SK-N-SH treated with all-trans-retinoic acid at 6 μM for 48 hours (cell line): Measurements from ENCODE around the gene DUSP16.

ENCODE experiments used
- ATAC-seq: fragments of 200-7000 bp; cut with Tn5 transposase; 3 replicates; pipeline ENCODE4 v1.9.1; 2020; ENCODE audit warnings: mild to moderate bottlenecking, moderate library complexity
- ARNTL ChIP-seq: fragments of 450-650 bp; formaldehyde crosslinking; IDR thresholded peaks from 2 replicates; pipeline ENCODE4 v1.5.0; 2020; ENCODE audit warnings: low read depth, mild to moderate bottlenecking, moderate library complexity, borderline replicate concordance
- BACH2 ChIP-seq: fragments of 250-450 bp; sonication (Bioruptor Pico); IDR thresholded peaks from 2 replicates; pipeline ENCODE4 v1.9.0; 2021; ENCODE audit warnings: mild to moderate bottlenecking, borderline replicate concordance
- CREB5 ChIP-seq: fragments of 250-450 bp; sonication (Bioruptor Pico); IDR thresholded peaks from 2 replicates; pipeline ENCODE4 v1.5.1; 2020; ENCODE audit warnings: low read depth, mild to moderate bottlenecking, moderate library complexity
- CSDC2 ChIP-seq: fragments of 250-450 bp; sonication (Bioruptor Pico); IDR thresholded peaks from 2 replicates; pipeline ENCODE4 v1.5.0; 2020; ENCODE audit warnings: mild to moderate bottlenecking, moderate library complexity
- CSRNP3 ChIP-seq: fragments of 250-450 bp; sonication (Bioruptor Pico); IDR thresholded peaks from 2 replicates; pipeline ENCODE4 v1.5.1; 2021; ENCODE audit warnings: mild to moderate bottlenecking, moderate library complexity
- ESRRG ChIP-seq: fragments of 250-450 bp; sonication (Bioruptor Pico); IDR thresholded peaks from 2 replicates; pipeline ENCODE4 v1.6.1; 2021; ENCODE audit warnings: mild to moderate bottlenecking
- GLIS3 ChIP-seq: fragments of 250-450 bp; sonication (Bioruptor Pico); IDR thresholded peaks from 2 replicates; pipeline ENCODE4 v1.5.0; 2020; ENCODE audit warnings: mild to moderate bottlenecking, moderate library complexity
- ISL1 ChIP-seq: fragments of 250-450 bp; sonication (Bioruptor Pico); IDR thresholded peaks from 2 replicates; pipeline ENCODE4 v2.1.2; 2022; ENCODE audit warnings: mild to moderate bottlenecking, moderate library complexity
- OSR1 ChIP-seq: fragments of 250-450 bp; sonication (Bioruptor Pico); IDR thresholded peaks from 2 replicates; pipeline ENCODE4 v1.8.0; 2022; ENCODE audit warnings: moderate library complexity, mild to moderate bottlenecking, inconsistent platforms
- PATZ1 ChIP-seq: fragments of 250-450 bp; sonication (Bioruptor Pico); IDR thresholded peaks from 2 replicates; pipeline ENCODE4 v1.8.0; 2020; ENCODE audit warnings: mild to moderate bottlenecking, moderate library complexity, borderline replicate concordance
- POU6F1 ChIP-seq: fragments of 250-450 bp; sonication (Bioruptor Pico); IDR thresholded peaks from 2 replicates; pipeline ENCODE4 v1.8.0; 2021; ENCODE audit warnings: low read depth, mild to moderate bottlenecking, moderate library complexity, borderline replicate concordance
- PPARA ChIP-seq: fragments of 250-450 bp; sonication (Bioruptor Pico); IDR thresholded peaks from 2 replicates; pipeline ENCODE4 v1.5.0; 2020; ENCODE audit warnings: mild to moderate bottlenecking, borderline replicate concordance
- RARB ChIP-seq: fragments of 250-450 bp; sonication (Bioruptor Pico); IDR thresholded peaks from 2 replicates; pipeline ENCODE4 v1.8.0; 2021; ENCODE audit warnings: mild to moderate bottlenecking, moderate library complexity
- SNAI2 ChIP-seq: fragments of 250-450 bp; sonication (Bioruptor Pico); IDR thresholded peaks from 2 replicates; pipeline ENCODE4 v1.5.0; 2020; ENCODE audit warnings: mild to moderate bottlenecking, moderate library complexity
- TCF4 ChIP-seq: fragments of 250-450 bp; sonication (Bioruptor Pico); IDR thresholded peaks from 2 replicates; pipeline ENCODE4 v1.8.0; 2021; ENCODE audit warnings: mild to moderate bottlenecking, moderate library complexity, borderline replicate concordance
- TOX ChIP-seq: fragments of 250-450 bp; sonication (Bioruptor Pico); IDR thresholded peaks from 2 replicates; pipeline ENCODE4 v1.8.0; 2021; ENCODE audit warnings: mild to moderate bottlenecking, moderate library complexity, borderline replicate concordance
- TSHZ2 ChIP-seq: fragments of 250-450 bp; sonication (Bioruptor Pico); IDR thresholded peaks from 2 replicates; pipeline ENCODE4 v1.5.0; 2020; ENCODE audit warnings: mild to moderate bottlenecking, moderate library complexity
- ZC3H10 ChIP-seq: fragments of 250-450 bp; sonication (Bioruptor Pico); IDR thresholded peaks from 2 replicates; pipeline ENCODE4 v1.5.1; 2021; ENCODE audit warnings: mild to moderate bottlenecking, moderate library complexity
- ZFP3 ChIP-seq: fragments of 250-450 bp; sonication (Bioruptor Pico); IDR thresholded peaks from 2 replicates; pipeline ENCODE4 v1.5.0; 2020; ENCODE audit warnings: mild to moderate bottlenecking, moderate library complexity
- ZFP30 ChIP-seq: fragments of 450-650 bp; formaldehyde crosslinking; IDR thresholded peaks from 2 replicates; pipeline ENCODE4 v1.5.0; 2022; ENCODE audit warnings: mild to moderate bottlenecking, moderate library complexity
- ZNF565 ChIP-seq: fragments of 450-650 bp; formaldehyde crosslinking; conservative IDR thresholded peaks from 2 replicates; pipeline ENCODE4 v1.5.0; 2020; ENCODE audit warnings: low read depth, mild to moderate bottlenecking, moderate library complexity
- ZNF70 ChIP-seq: fragments of 450-650 bp; formaldehyde crosslinking; IDR thresholded peaks from 2 replicates; pipeline ENCODE4 v1.5.0; 2020; ENCODE audit warnings: mild to moderate bottlenecking, moderate library complexity
- ZNF8 ChIP-seq: fragments of 450-650 bp; formaldehyde crosslinking; IDR thresholded peaks from 2 replicates; pipeline ENCODE4 v1.5.0; 2020; ENCODE audit warnings: mild to moderate bottlenecking, moderate library complexity

Gene DUSP16

GRCh38 chr12:12600659-12601058, 38.0 kb upstream of the DUSP16 start:
- no peak for ATAC-seq
- TF ChIP-seq CSRNP3 (no peak), ARNTL (CRISPR knock-in tag) (no peak), GLIS3 (no peak), CSDC2 (no peak), BACH2 (no peak), ISL1 (CRISPR knock-in tag) (no peak), CREB5 (CRISPR knock-in tag) (no peak), ZFP30 (CRISPR knock-in tag) (no peak), PPARA (CRISPR knock-in tag) (no peak), TCF4 (CRISPR knock-in tag) (no peak)

GRCh38 chr12:12599750-12600643, 37.3 kb upstream of the DUSP16 start:
- peak; percentile 22; the same call in 2 of the 3 replicates for ATAC-seq
- peak; percentile 98 for TF ChIP-seq ISL1 (CRISPR knock-in tag)
- no peak for TF ChIP-seq TOX (CRISPR knock-in tag)
- peak; percentile 69 for TF ChIP-seq TCF4 (CRISPR knock-in tag)
- no peak for TF ChIP-seq PATZ1 (CRISPR knock-in tag)
- peak; percentile 59; the same call in 1 of the 2 replicates for TF ChIP-seq CREB5 (CRISPR knock-in tag)
- no peak for TF ChIP-seq BACH2
- 0 out of 2 replicates have a peak, but pooled peaks have one; percentile 13 for TF ChIP-seq ESRRG (CRISPR knock-in tag)
- TF ChIP-seq ZNF565 (CRISPR knock-in tag) = no peak
- TF ChIP-seq ZFP30 (CRISPR knock-in tag) = no peak
- TF ChIP-seq ARNTL (CRISPR knock-in tag) = no peak
- peak; percentile 89 for TF ChIP-seq TSHZ2
- peak; percentile 48; the same call in 1 of the 2 replicates for TF ChIP-seq ZFP3 (CRISPR knock-in tag)
- TF ChIP-seq ZC3H10 (CRISPR knock-in tag) = no peak
- TF ChIP-seq ZNF70 (CRISPR knock-in tag) = no peak
- no peak for TF ChIP-seq CSRNP3
- TF ChIP-seq SNAI2 = peak; percentile 98
- TF ChIP-seq RARB (CRISPR knock-in tag) = no peak
- no peak for TF ChIP-seq ZNF8 (CRISPR knock-in tag)
- TF ChIP-seq OSR1 (CRISPR knock-in tag) = no peak
- no peak for TF ChIP-seq POU6F1 (CRISPR knock-in tag)
- no peak for TF ChIP-seq CSDC2
- no peak for TF ChIP-seq GLIS3
- no peak for TF ChIP-seq PPARA (CRISPR knock-in tag)
- TF ChIP-seq, all 23 proteins: peak for 7
